ENCODE data around the gene SIRPG. TPM values are rescaled to one million over a fixed set of nuclear protein-coding genes. Genes with fewer than 3 reads are reported as not detected.

SIRPG gene
- total and polyA plus RNA-seq, 2 of the 8 experiments (the other 6 are each of a cell fraction or from before 2014, with no cell fraction given) = 0.08 TPM; not detected in 1

- Histone ChIP-seq H3K79me1 (ENCODE audit: low read depth, low read length) (no peaks in the 10 kb centered on the region), H2BK20ac (ENCODE audit: low read length) (no peak overlapping the region), H3K14ac (ENCODE audit: insufficient read length) (no peak overlapping the region), H2AFZ (ENCODE audit: low read length) (no peak overlapping the region), H3K56ac (replicated peaks; ENCODE audit: insufficient read length, low read depth, low read length) (no peak overlapping the region), H3K4me2 (ENCODE audit: insufficient read depth in 1 of 2, low read depth in 2 of 2, low read length in 2 of 2) (no peak overlapping the region), H3K27ac (ENCODE audit: low read depth, low read length) (no peak overlapping the region), H4K20me1 (replicated peaks in 1 of 2; ENCODE audit: control insufficient read depth in 1 of 2, insufficient read depth in 2 of 2, low read length in 2 of 2) (no peaks in the 10 kb centered on the region), H2BK120ac (replicated peaks; ENCODE audit: low read depth, low read length) (no peak overlapping the region), H2BK12ac (ENCODE audit: low read depth, low read length) (no peak overlapping the region), H3K23me2 (ENCODE audit: low read depth, low read length) (no peaks in the 10 kb centered on the region), H3K4me3 (ENCODE audit: extremely low read depth in 1 of 4, insufficient read depth in 2 of 4, low read depth in 3 of 4, low read length in 4 of 4) (no peak overlapping the region), H4K91ac (replicated peaks; ENCODE audit: insufficient read length, low read length) (no peak overlapping the region), H3K23ac (ENCODE audit: insufficient read length) (no peak overlapping the region), H3K79me2 (ENCODE audit: control insufficient read depth in 1 of 2, insufficient read depth in 2 of 2, low read length in 2 of 2) (no peaks in the 10 kb centered on the region), H2AK5ac (ENCODE audit: low read depth, low read length) (no peak overlapping the region), H3K4ac (replicated peaks; ENCODE audit: insufficient read length, low read depth, low read length) (no peak overlapping the region), H3K4me1 (replicated peaks in 1 of 4; ENCODE audit: control insufficient read depth in 3 of 4, insufficient read depth in 4 of 4, low read length in 3 of 4) (peaks cover 0 to under 1% (median 0%) of the 10 kb centered on the region in 4 experiments; a peak in 1 of 7 replicates), H3K9me3 (ENCODE audit: insufficient read depth in 2 of 2, low read depth in 1 of 2, low read length in 1 of 2) (0 out of 4 replicates have a peak, but pooled peaks cover 3 to 7% of the 10 kb centered on the region in 2 experiments), H3K18ac (ENCODE audit: extremely low read depth, low read length) (no peak overlapping the region), H3K27me3 (replicated peaks in 1 of 4; ENCODE audit: control insufficient read depth in 3 of 4, extremely low read depth in 1 of 4, insufficient read depth in 3 of 4, low read length in 3 of 4) (no peaks in the 10 kb centered on the region), H2BK5ac (ENCODE audit: low read depth, low read length) (no peak overlapping the region), H3K9ac (replicated peaks in 1 of 4; ENCODE audit: extremely low read depth in 1 of 4, low read depth in 3 of 4, low read length in 3 of 4) (peak overlapping the region in 1 of 4 experiments; percentile 49; a peak in 1 of 7 replicates), H4K8ac (ENCODE audit: extremely low read depth, insufficient read depth, low read length) (no peak overlapping the region), H2BK15ac (ENCODE audit: low read length) (no peak overlapping the region), H4K5ac (ENCODE audit: insufficient read length, low read depth, low read length) (no peak overlapping the region), H3K36me3 (ENCODE audit: control insufficient read depth in 2 of 4, insufficient read depth in 4 of 4, low read length in 3 of 4) (no peaks in the 10 kb centered on the region)
- DNase-seq (ENCODE audit: low read depth in 1 of 2, low spot score in 2 of 2) (no peak), FAIRE-seq (no peak)
- POLR2A ChIA-PET (ENCODE audit: partially characterized antibody) = no interaction called here
- CTCF ChIA-PET (ENCODE audit: partially characterized antibody) = interaction anchor here (0.8 to 0.9 kb wide), 2 partner anchors 9 to 56 kb away, joined by 4 read pairs; no protein-coding TSS in a partner anchor
- TF ChIP-seq SRF (IDR thresholded peaks at IDR 0.05; ENCODE audit: low read depth, low read length) (no peak), BCL11A (IDR thresholded peaks at IDR 0.05; ENCODE audit: low read depth in 2 of 2, low read length in 2 of 2) (no peak), TBP (IDR thresholded peaks at IDR 0.05; ENCODE audit: low read depth, low read length) (no peak), CTBP2 (IDR thresholded peaks at IDR 0.05; ENCODE audit: borderline replicate concordance, insufficient read depth, insufficient read length, low read length) (no peak), CHD2 (IDR thresholded peaks at IDR 0.05; ENCODE audit: low read length) (no peak), MAFK (IDR thresholded peaks at IDR 0.05; ENCODE audit: low read depth, low read length) (no peak), E2F6 (IDR thresholded peaks at IDR 0.05) (no peak), TEAD4 (IDR thresholded peaks at IDR 0.05; ENCODE audit: low read depth, low read length) (no peak)
These were observed 39.1 kb downstream of the SIRPG start for GRCh38 chr20:1618479-1618878.
